Spleen (tissue), 7 donors: ENCODE measurements around the gene ANKRD1.

Experiments used
- POLR2A ChIP-seq, 3 donors: fragments of 450-650 bp; IDR thresholded peaks; one replicate each; pipeline ENCODE4 v1.5.1; 2017; ENCODE audit warnings: antibody characterized with exemption in 3 of 3, mild to moderate bottlenecking in 1 of 3
- POLR2AphosphoS5 ChIP-seq, 3 donors: sonication (generic); formaldehyde crosslinking; IDR thresholded peaks; one replicate each; pipeline ENCODE4 v1.5.1; 2017; ENCODE audit warnings: antibody characterized with exemption in 3 of 3
- TF ChIP-seq, protein P1 (sequence below), 11 experiments: fragments of 200-600 bp in 7 of 11; fragments of 450-650 bp in 4 of 11; sonication (generic) in 4 of 11; IDR thresholded peaks in 8 of 11; conservative IDR thresholded peaks in 3 of 11; 1 replicate in 7 of 11; 2 replicates in 4 of 11; pipeline versions ENCODE4 v1.4.0 to v1.8.0; 2016 to 2021; ENCODE audit warnings: antibody characterized with exemption in 11 of 11, inconsistent platforms in 4 of 11, mild to moderate bottlenecking in 1 of 11
- donor health status: DM: no; HTN: no; CAD: no; lungs with moderate emphysema.
- donor health status: DM: no; HTN: no; CAD: no.
- donor health status: DM: no; HTN: no; CAD: no.

DNA sequence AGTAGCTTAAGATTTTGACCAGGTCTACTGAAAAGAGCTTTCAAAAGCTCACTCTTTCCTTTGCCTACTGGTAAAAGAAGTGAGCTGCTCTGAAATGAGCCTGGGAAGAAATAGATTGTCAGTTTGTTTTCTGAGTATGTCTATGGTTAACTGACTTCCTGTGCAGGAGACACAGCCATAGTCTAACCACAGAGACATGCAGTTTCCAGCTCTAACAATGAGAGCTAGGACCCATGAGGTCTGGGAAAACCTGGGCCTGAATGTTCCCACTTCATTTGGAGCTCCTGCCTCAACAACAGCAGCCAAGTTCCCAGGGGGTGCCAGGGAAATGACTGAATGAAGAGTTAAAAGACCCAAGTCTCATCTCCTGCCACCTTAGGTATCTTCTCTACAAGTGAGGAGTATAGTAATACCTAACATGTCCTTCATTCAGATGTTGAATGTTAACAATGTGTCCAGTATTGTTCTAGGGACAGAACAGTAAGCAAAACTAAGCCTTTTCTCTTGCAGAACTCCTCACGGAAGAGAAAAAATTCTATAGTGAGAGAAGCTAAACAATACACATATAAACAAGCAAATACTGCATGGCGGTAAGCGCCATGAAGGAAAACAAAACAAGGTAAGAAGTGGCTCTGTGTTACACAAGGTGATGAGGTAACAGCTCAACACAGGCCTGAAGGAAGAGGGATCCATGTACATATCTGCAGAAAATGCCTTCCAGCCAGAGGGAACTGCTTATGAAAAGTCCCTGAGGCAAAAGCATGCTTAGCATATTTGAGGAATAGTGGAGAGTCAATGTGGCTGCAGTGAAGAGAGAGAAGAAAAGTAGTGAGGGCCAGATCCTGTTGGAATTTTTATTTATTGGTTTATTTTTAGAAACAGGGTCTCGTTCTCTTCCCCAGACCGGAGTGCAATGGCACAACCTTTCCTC lies 26.4 kb upstream of the ANKRD1 start:
- TF ChIP-seq, protein P1, sequence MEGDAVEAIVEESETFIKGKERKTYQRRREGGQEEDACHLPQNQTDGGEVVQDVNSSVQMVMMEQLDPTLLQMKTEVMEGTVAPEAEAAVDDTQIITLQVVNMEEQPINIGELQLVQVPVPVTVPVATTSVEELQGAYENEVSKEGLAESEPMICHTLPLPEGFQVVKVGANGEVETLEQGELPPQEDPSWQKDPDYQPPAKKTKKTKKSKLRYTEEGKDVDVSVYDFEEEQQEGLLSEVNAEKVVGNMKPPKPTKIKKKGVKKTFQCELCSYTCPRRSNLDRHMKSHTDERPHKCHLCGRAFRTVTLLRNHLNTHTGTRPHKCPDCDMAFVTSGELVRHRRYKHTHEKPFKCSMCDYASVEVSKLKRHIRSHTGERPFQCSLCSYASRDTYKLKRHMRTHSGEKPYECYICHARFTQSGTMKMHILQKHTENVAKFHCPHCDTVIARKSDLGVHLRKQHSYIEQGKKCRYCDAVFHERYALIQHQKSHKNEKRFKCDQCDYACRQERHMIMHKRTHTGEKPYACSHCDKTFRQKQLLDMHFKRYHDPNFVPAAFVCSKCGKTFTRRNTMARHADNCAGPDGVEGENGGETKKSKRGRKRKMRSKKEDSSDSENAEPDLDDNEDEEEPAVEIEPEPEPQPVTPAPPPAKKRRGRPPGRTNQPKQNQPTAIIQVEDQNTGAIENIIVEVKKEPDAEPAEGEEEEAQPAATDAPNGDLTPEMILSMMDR (IDR thresholded peaks at IDR 0.05 in 8 of 11, conservative IDR thresholded peaks at IDR 0.05 in 3 of 11): no peak
- no peak for TF ChIP-seq POLR2A (IDR thresholded peaks at IDR 0.05)
- no peak for TF ChIP-seq POLR2AphosphoS5 (IDR thresholded peaks at IDR 0.05)
